K562 (cell line): ENCODE data around the gene DAPK1. TPM values are rescaled to one million over a fixed set of nuclear protein-coding genes. Genes with fewer than 3 reads are reported as not detected.

Experiments used
- ATAC-seq: fragments of 200-7000 bp; cut with Tn5 transposase; 3 replicates; pipeline ENCODE4 v1.9.1; 2020; ENCODE audit warnings: moderate library complexity
- BruUV-seq: library from RNA; stranded (reverse); fragments of 400-500 nt; replicated peaks from 2 replicates; lab custom pipeline; 2021; lab: Mats Ljungman, UMichigan
- CTCF ChIA-PET: fragments of 300-600 bp; formaldehyde crosslinking; extraction: SDS; loops from one replicate; lab custom pipeline; 2021; ENCODE audit warnings: low intra/inter-chr PET ratio; lab: Yijun Ruan, JAX
- POLR2A ChIA-PET: fragments of 300-600, 350-650 bp; sonication (Branson Sonifier 250); formaldehyde crosslinking; extraction: SDS; loops from one replicate; lab custom pipeline; 2021; ENCODE audit warnings: antibody characterized with exemption, inconsistent platforms; lab: Yijun Ruan, JAX
- DNase-seq, 4 experiments: peaks; one replicate each; pipeline versions ENCODE4 v3.0.0 to v3.0.0-alpha.2; 2011 to 2018; ENCODE audit warnings: low spot score in 3 of 4, mixed read lengths in 3 of 4; ENCODE audit errors: extremely low read depth in 1 of 4
- FAIRE-seq: peaks from 2 replicates; lab custom pipeline; 2011; peaks lifted over from hg19 to GRCh38; lab: Jason Lieb, UNC
- H2AFZ ChIP-seq: 2 replicates; pipeline ENCODE4 v1.6.0; 2011; ENCODE audit warnings: low read depth, low read length, control low read depth, inconsistent platforms
- H3K27ac ChIP-seq: fragments of 200-600 bp; 3 replicates; pipeline ENCODE4 v1.8.0; 2011; ENCODE audit warnings: low read depth, mild to moderate bottlenecking, control low read depth, inconsistent platforms, low read length, moderate library complexity, mixed read lengths; ENCODE audit errors: extremely low read depth
- H3K27me3 ChIP-seq, 2 experiments: fragments of 300-600 bp in 1 of 2; 2 replicates in 1 of 2; 3 replicates in 1 of 2; pipeline versions ENCODE4 v1.6.0 to v1.8.0; 2011; ENCODE audit warnings: inconsistent platforms in 2 of 2, low read length in 2 of 2, mild to moderate bottlenecking in 1 of 2, mixed read lengths in 1 of 2, moderate library complexity in 1 of 2; ENCODE audit not compliant: control insufficient read depth in 2 of 2, insufficient read depth in 2 of 2
- H3K36me3 ChIP-seq: fragments of 300-600 bp; 3 replicates; pipeline ENCODE4 v1.8.0; 2011; ENCODE audit warnings: mild to moderate bottlenecking, low read length, inconsistent platforms; ENCODE audit not compliant: control insufficient read depth, insufficient read depth
- H3K4me1 ChIP-seq, 2 experiments: fragments of 200-600 bp in 1 of 2; replicated peaks in 1 of 2; 2 replicates in 1 of 2; 3 replicates in 1 of 2; pipeline versions ENCODE4 v1.5.1 to v1.8.0; 2011; ENCODE audit warnings: inconsistent platforms in 2 of 2, low read length in 2 of 2, mild to moderate bottlenecking in 1 of 2, mixed read lengths in 1 of 2, moderate library complexity in 1 of 2; ENCODE audit not compliant: control insufficient read depth in 2 of 2, insufficient read depth in 2 of 2
- H3K4me2 ChIP-seq: 2 replicates; pipeline ENCODE4 v1.6.1; 2011; ENCODE audit warnings: low read length, control low read depth, inconsistent platforms, mixed read lengths; ENCODE audit not compliant: insufficient read depth
- H3K4me3 ChIP-seq: fragments of 200-600 bp; sonication (generic), shearing (Covaris generic); 2 replicates; pipeline ENCODE4 v1.5.1; 2016; ENCODE audit warnings: control low read depth, inconsistent platforms
- H3K79me2 ChIP-seq: fragments of 200-600 bp; 3 replicates; pipeline ENCODE4 v1.8.0; 2011; ENCODE audit warnings: low read length, inconsistent platforms; ENCODE audit not compliant: control insufficient read depth, insufficient read depth
- H3K9ac ChIP-seq, 2 experiments: 2 replicates each; pipeline versions ENCODE4 v1.6.0 to v1.6.1; 2011; ENCODE audit warnings: low read depth in 2 of 2, low read length in 2 of 2, control low read depth in 1 of 2, inconsistent platforms in 1 of 2, mild to moderate bottlenecking in 1 of 2, mixed read lengths in 1 of 2; ENCODE audit not compliant: insufficient read depth in 1 of 2
- H3K9me1 ChIP-seq: one replicate; pipeline ENCODE4 v1.6.0; 2011; ENCODE audit warnings: inconsistent platforms, mild to moderate bottlenecking, low read length, moderate library complexity; ENCODE audit not compliant: control insufficient read depth, insufficient read depth
- H3K9me3 ChIP-seq: replicated peaks from 2 replicates; pipeline ENCODE4 v1.5.1; 2011; ENCODE audit warnings: low read depth, low read length, inconsistent platforms; ENCODE audit not compliant: control insufficient read depth, insufficient read depth
- H4K20me1 ChIP-seq: replicated peaks from 2 replicates; pipeline ENCODE4 v1.6.1; 2011; ENCODE audit warnings: low read length, inconsistent platforms, mixed read lengths; ENCODE audit not compliant: control insufficient read depth, insufficient read depth
- CBFA2T3 ChIP-seq: fragments of 450-650 bp; IDR thresholded peaks from 2 replicates; pipeline ENCODE4 v1.6.1; 2017
- ESRRA ChIP-seq: fragments of 450-650 bp; IDR thresholded peaks from 2 replicates; pipeline ENCODE4 v1.6.1; 2014; ENCODE audit warnings: low read depth, mild to moderate bottlenecking, moderate library complexity, borderline replicate concordance
- FOXK2 ChIP-seq, 2 experiments: fragments of 450-650 bp; IDR thresholded peaks in 1 of 2; conservative IDR thresholded peaks in 1 of 2; 2 replicates each; pipeline ENCODE4 v1.6.1; 2016; ENCODE audit warnings: low read depth in 2 of 2, mild to moderate bottlenecking in 1 of 2
- HDAC2 ChIP-seq: fragments of 450-650 bp; IDR thresholded peaks from 2 replicates; pipeline ENCODE4 v1.6.1; 2016; ENCODE audit warnings: mild to moderate bottlenecking
- KLF16 ChIP-seq: IDR thresholded peaks from 2 replicates; pipeline ENCODE4 v1.6.1; 2016; ENCODE audit warnings: antibody characterized with exemption
- NEUROD1 ChIP-seq: fragments of 150-350 bp; IDR thresholded peaks from 2 replicates; pipeline ENCODE4 v1.6.1; 2014; ENCODE audit warnings: borderline replicate concordance, low read length, low read depth; ENCODE audit not compliant: partially characterized antibody
- NFIC ChIP-seq: fragments of 450-650 bp; IDR thresholded peaks from 2 replicates; pipeline ENCODE4 v1.6.1; 2017; ENCODE audit warnings: mild to moderate bottlenecking, inconsistent platforms
- PHF8 ChIP-seq: fragments of 200-600 bp; sonication (generic); IDR thresholded peaks from 2 replicates; pipeline ENCODE4 v1.6.1; 2012; ENCODE audit warnings: mixed run types, mild to moderate bottlenecking, inconsistent platforms, low read length, moderate library complexity, borderline replicate concordance
- RBBP5 ChIP-seq: fragments of 200-600 bp; sonication (generic); IDR thresholded peaks from 2 replicates; pipeline ENCODE4 v1.6.1; 2012; ENCODE audit warnings: borderline replicate concordance, mild to moderate bottlenecking, low read length, control low read depth, inconsistent platforms; ENCODE audit not compliant: insufficient read depth, poor library complexity, severe bottlenecking
- STAT5A ChIP-seq: IDR thresholded peaks from 2 replicates; pipeline ENCODE4 v1.6.1; 2012; ENCODE audit warnings: low read length, inconsistent platforms, borderline replicate concordance
- TAL1 ChIP-seq: fragments of 450-650 bp; IDR thresholded peaks from 2 replicates; pipeline ENCODE4 v1.6.1; 2016; ENCODE audit warnings: mild to moderate bottlenecking
- TCF3 ChIP-seq: sonication (generic); formaldehyde crosslinking; IDR thresholded peaks from 2 replicates; pipeline ENCODE4 v1.4.0; 2020; ENCODE audit warnings: mild to moderate bottlenecking, missing genetic modification reagents
- THRA ChIP-seq: fragments of 450-650 bp; IDR thresholded peaks from 2 replicates; pipeline ENCODE4 v1.6.1; 2017; ENCODE audit warnings: mild to moderate bottlenecking, moderate library complexity
- ZNF175 ChIP-seq: fragments of 200-800 bp; sonication (Bioruptor generic); IDR thresholded peaks from 2 replicates; pipeline ENCODE4 v1.6.1; 2016; ENCODE audit warnings: low read depth, mild to moderate bottlenecking, missing genetic modification characterization, missing compliant biosample characterization
- WGBS: fragments of 100-300 bp; shearing (Covaris generic); methylation state at CpG from one replicate; pipeline ENCODE4 v1.1.6; 2016; ENCODE audit warnings: low coverage, mixed read lengths; ENCODE audit not compliant: insufficient coverage; ENCODE audit errors: missing lambda C conversion rate; 5-methylcytosine and 5-hydroxymethylcytosine counted together
- in situ Hi-C: fragments of 300-500 bp; cut with MboI; formaldehyde crosslinking; loops from 4 replicates; pipeline ENCODE4 v1.15.0; 2018; ENCODE audit warnings: inconsistent platforms, mixed read lengths
- intact Hi-C: fragments of 100-400 bp; cut with micrococcal nuclease; formaldehyde crosslinking; loops from 2 replicates; pipeline ENCODE4 v1.14.2; 2022
- polyA plus RNA-seq, 8 experiments: library from polyadenylated mRNA; depleted of rRNA in 4 of 8; stranded (reverse) in 5 of 8; unstranded in 3 of 8; fragments of >200 nt; fragmentation: Nextera tagmentation in 2 of 8; fragmentation: Illumina TruSeq in 1 of 8; extraction: Ambion mirVana in 2 of 8; extraction: Trizol in 1 of 8; gene quantifications; 2 replicates each; pipeline versions ENCODE4 v1.2.1 to v1.2.3, GENCODE V29; 2011 to 2014; ENCODE audit warnings: inconsistent platforms in 1 of 8, missing spikeins in 1 of 8
- total RNA-seq, 7 experiments: library from RNA; depleted of rRNA in 6 of 7; stranded (reverse); fragments of >200 nt in 6 of 7; fragmentation: Illumina TruSeq in 2 of 7; extraction: Trizol in 2 of 7; gene quantifications; 2 replicates each; pipeline versions ENCODE4 v1.2.1 to v1.2.3, GENCODE V29; 2011 to 2021; ENCODE audit warnings: low replicate concordance in 1 of 7
- TF ChIP-seq, protein P1 (sequence below): fragments of 250-450 bp; sonication (Bioruptor Pico); IDR thresholded peaks from 2 replicates; pipeline ENCODE4 v1.5.0; 2022; ENCODE audit warnings: mild to moderate bottlenecking
- TF ChIP-seq, protein P2 (sequence below): sonication (generic); formaldehyde crosslinking; IDR thresholded peaks from 2 replicates; pipeline ENCODE4 v1.8.0; 2023; ENCODE audit warnings: mild to moderate bottlenecking, missing genetic modification reagents
- TF ChIP-seq, protein P3 (sequence below): fragments of 450-650 bp; conservative IDR thresholded peaks from 2 replicates; pipeline ENCODE4 v1.6.1; 2016; ENCODE audit warnings: missing genetic modification characterization, low read depth, mild to moderate bottlenecking, control low read depth, missing compliant biosample characterization

The DAPK1 gene
- total and polyA plus RNA-seq, 9 of the 15 experiments (the other 6 are each of a cell fraction or from before 2014, with no cell fraction given): 1.7 to 26.4 (median 15.8) TPM

DNA sequence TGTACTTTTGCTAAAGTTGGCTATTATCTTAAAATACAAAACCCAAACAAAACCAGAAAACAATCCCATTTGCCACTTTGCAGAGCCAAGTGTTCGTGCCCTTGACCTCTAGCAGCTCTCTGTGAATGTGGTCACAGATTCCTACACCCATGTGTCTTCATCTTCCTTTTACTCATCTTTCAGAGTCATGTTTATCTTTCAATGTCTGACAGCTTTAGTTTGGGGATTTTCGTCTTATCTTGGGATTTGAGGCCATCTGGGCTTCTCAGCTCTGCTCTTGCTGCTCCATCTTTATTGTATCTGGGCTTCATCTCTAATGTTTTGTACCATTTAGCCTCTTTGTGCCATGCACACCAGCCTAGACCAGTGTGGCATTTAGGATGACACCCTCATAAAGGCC is 81.0 kb downstream of the DAPK1 start:
- no peak overlapping the region for H3K4me3 ChIP-seq
- FAIRE-seq (peak; percentile 11), ATAC-seq (no peak; the same call in 2 of the 3 replicates), DNase-seq (peak in 2 of 4 experiments; percentile 23 to 45)
- H3K9ac ChIP-seq: no peak overlapping the region
- no peaks in the 10 kb centered on the region for H3K27me3 ChIP-seq
- no peak overlapping the region for H3K27ac ChIP-seq
- no peak overlapping the region for H3K4me2 ChIP-seq
- intact Hi-C loops: no loop called here
- H4K20me1 ChIP-seq: peaks cover 18% of the 10 kb centered on the region; the same call in 1 of the 2 replicates
- no TSS peak for BruUV-seq
- no peaks in the 10 kb centered on the region for H3K36me3 ChIP-seq
- CTCF ChIA-PET: no interaction called here
- H2AFZ ChIP-seq: no peak overlapping the region
- no peaks in the 10 kb centered on the region for H3K9me1 ChIP-seq
- H3K4me1 ChIP-seq: peaks cover 0 to 32% of the 10 kb centered on the region in 2 experiments; a peak in 4 of 5 replicates
- no peaks in the 10 kb centered on the region for H3K9me3 ChIP-seq
- H3K79me2 ChIP-seq: peaks cover 15% of the 10 kb centered on the region
- in situ Hi-C loops: no loop called here
- POLR2A ChIA-PET: interaction anchor here (0.5 to 1.9 kb wide), 2 partner anchors 13 to 112 kb away, joined by 3 to 8 read pairs; no protein-coding TSS in a partner anchor
- 0% methylated on average over 2 of the region's 2 CpGs for WGBS
- no peak for TF ChIP-seq ZNF175 (CRISPR knock-in tag)
- TF ChIP-seq NEUROD1: no peak
- TF ChIP-seq, protein P1, sequence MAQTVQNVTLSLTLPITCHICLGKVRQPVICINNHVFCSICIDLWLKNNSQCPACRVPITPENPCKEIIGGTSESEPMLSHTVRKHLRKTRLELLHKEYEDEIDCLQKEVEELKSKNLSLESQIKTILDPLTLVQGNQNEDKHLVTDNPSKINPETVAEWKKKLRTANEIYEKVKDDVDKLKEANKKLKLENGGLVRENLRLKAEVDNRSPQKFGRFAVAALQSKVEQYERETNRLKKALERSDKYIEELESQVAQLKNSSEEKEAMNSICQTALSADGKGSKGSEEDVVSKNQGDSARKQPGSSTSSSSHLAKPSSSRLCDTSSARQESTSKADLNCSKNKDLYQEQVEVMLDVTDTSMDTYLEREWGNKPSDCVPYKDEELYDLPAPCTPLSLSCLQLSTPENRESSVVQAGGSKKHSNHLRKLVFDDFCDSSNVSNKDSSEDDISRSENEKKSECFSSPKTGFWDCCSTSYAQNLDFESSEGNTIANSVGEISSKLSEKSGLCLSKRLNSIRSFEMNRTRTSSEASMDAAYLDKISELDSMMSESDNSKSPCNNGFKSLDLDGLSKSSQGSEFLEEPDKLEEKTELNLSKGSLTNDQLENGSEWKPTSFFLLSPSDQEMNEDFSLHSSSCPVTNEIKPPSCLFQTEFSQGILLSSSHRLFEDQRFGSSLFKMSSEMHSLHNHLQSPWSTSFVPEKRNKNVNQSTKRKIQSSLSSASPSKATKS (CRISPR knock-in tag): no peak
- no peak for TF ChIP-seq THRA
- peak; percentile 40; the same call in 1 of the 2 replicates for TF ChIP-seq NFIC
- peak; percentile 40 to 78; a peak in 3 of 4 replicates for TF ChIP-seq FOXK2 (conservative IDR thresholded peaks at IDR 0.05 in 1 of 2, IDR thresholded peaks at IDR 0.05 in 1 of 2; ENCODE audit: low read depth in 2 of 2)
- TF ChIP-seq TAL1: peak; percentile 64
- TF ChIP-seq PHF8: no peak
- 0 out of 2 replicates have a peak, but pooled peaks have one; percentile 32 for TF ChIP-seq KLF16
- peak; percentile 88 for TF ChIP-seq CBFA2T3
- TF ChIP-seq ESRRA: peak; percentile 82
- no peak for TF ChIP-seq RBBP5
- TF ChIP-seq STAT5A: 0 out of 2 replicates have a peak, but pooled peaks have one; percentile 15
- 0 out of 2 replicates have a peak, but pooled peaks have one; percentile 37 for TF ChIP-seq HDAC2
- peak; percentile 76 for TF ChIP-seq TCF3
- TF ChIP-seq, protein P2, sequence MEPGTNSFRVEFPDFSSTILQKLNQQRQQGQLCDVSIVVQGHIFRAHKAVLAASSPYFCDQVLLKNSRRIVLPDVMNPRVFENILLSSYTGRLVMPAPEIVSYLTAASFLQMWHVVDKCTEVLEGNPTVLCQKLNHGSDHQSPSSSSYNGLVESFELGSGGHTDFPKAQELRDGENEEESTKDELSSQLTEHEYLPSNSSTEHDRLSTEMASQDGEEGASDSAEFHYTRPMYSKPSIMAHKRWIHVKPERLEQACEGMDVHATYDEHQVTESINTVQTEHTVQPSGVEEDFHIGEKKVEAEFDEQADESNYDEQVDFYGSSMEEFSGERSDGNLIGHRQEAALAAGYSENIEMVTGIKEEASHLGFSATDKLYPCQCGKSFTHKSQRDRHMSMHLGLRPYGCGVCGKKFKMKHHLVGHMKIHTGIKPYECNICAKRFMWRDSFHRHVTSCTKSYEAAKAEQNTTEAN: no peak
- TF ChIP-seq, protein P3, sequence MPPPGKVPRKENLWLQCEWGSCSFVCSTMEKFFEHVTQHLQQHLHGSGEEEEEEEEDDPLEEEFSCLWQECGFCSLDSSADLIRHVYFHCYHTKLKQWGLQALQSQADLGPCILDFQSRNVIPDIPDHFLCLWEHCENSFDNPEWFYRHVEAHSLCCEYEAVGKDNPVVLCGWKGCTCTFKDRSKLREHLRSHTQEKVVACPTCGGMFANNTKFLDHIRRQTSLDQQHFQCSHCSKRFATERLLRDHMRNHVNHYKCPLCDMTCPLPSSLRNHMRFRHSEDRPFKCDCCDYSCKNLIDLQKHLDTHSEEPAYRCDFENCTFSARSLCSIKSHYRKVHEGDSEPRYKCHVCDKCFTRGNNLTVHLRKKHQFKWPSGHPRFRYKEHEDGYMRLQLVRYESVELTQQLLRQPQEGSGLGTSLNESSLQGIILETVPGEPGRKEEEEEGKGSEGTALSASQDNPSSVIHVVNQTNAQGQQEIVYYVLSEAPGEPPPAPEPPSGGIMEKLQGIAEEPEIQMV: no peak
